Measurements from ENCODE around the gene GJD2. TPM values are rescaled to one million over a fixed set of nuclear protein-coding genes. Genes with fewer than 3 reads are reported as not detected.

GJD2 gene
- total and polyA plus RNA-seq, 4 donors, result not detected

GRCh38 chr15:34796847-34797435, 42.1 kb upstream of the GJD2 start:
- no peak for TF ChIP-seq NR2F2 (IDR thresholded peaks at IDR 0.05)
- TF ChIP-seq HNF4G (IDR thresholded peaks at IDR 0.05), result no peak
- no peak for TF ChIP-seq FOXA1 (IDR thresholded peaks at IDR 0.05)
- TF ChIP-seq FOXA2 (IDR thresholded peaks at IDR 0.05), result no peak
- TF ChIP-seq GABPA (IDR thresholded peaks at IDR 0.05 in 1 of 2, conservative IDR thresholded peaks at IDR 0.05 in 1 of 2), result no peak
- TF ChIP-seq HNF4A (conservative IDR thresholded peaks at IDR 0.05), result no peak
- TF ChIP-seq EGR1 (IDR thresholded peaks at IDR 0.05; ENCODE audit: low read depth in 2 of 2), result no peak
- TF ChIP-seq ZBTB33 (IDR thresholded peaks at IDR 0.05), result no peak
- TF ChIP-seq RAD21 (IDR thresholded peaks at IDR 0.05), result no peak
- TF ChIP-seq RXRA (IDR thresholded peaks at IDR 0.05), result no peak
- no peak for TF ChIP-seq JUND (IDR thresholded peaks at IDR 0.05)
- no peak for TF ChIP-seq SP1 (IDR thresholded peaks at IDR 0.05)
- no peak for TF ChIP-seq REST (IDR thresholded peaks at IDR 0.05)
- no peak for TF ChIP-seq TAF1 (conservative IDR thresholded peaks at IDR 0.05)
- TF ChIP-seq MAX (IDR thresholded peaks at IDR 0.05), result no peak
- TF ChIP-seq ATF3 (IDR thresholded peaks at IDR 0.05), result no peak
- TF ChIP-seq CTCF (IDR thresholded peaks at IDR 0.05; ENCODE audit: low read depth, low read length, missing input control), result no peak
- TF ChIP-seq YY1 (IDR thresholded peaks at IDR 0.05), result no peak
- no peak overlapping the region for H3K4me3 ChIP-seq (ENCODE audit: low read depth in 1 of 3, low read length in 3 of 3)
- peaks cover 0 to 6% (median 2%) of the 10 kb centered on the region in 4 donors for H3K27me3 ChIP-seq (ENCODE audit: control insufficient read depth in 4 of 4, insufficient read depth in 4 of 4, low read length in 3 of 4)
- peaks cover 0 to 4% (median 2%) of the 10 kb centered on the region in 4 donors for H3K4me1 ChIP-seq (ENCODE audit: control insufficient read depth in 4 of 4, insufficient read depth in 4 of 4, low read length in 3 of 4)
- no peak overlapping the region for H3K27ac ChIP-seq (ENCODE audit: low read depth in 1 of 2, low read length in 2 of 2)
- H3K36me3 ChIP-seq (ENCODE audit: control insufficient read depth in 4 of 4, insufficient read depth in 3 of 4, low read depth in 1 of 4, low read length in 3 of 4), result no peaks in the 10 kb centered on the region
- no peak overlapping the region for H3K9ac ChIP-seq (ENCODE audit: low read depth in 1 of 2, low read length in 2 of 2)
- WGBS, result 56% methylated on average over 5 of the region's 5 CpGs
- no peak for DNase-seq (ENCODE audit: low spot score)
- no peaks in the 10 kb centered on the region for H3K9me3 ChIP-seq (ENCODE audit: control insufficient read depth in 4 of 4, low read length in 3 of 4)
